ENCODE data around the gene NPY2R. TPM values are rescaled to one million over a fixed set of nuclear protein-coding genes. Genes with fewer than 3 reads are reported as not detected.

NPY2R gene
- total RNA-seq, 1 experiment from 2014 or later = not detected

Other genes with a start within 250 kb of the NPY2R start
- gene MAP9, start 168.3 kb downstream of the NPY2R start, total RNA-seq (2021; ENCODE audit: unreplicated experiment) = 0.32 TPM

All from HCT116 (cell line).